Endodermal cell (in vitro differentiated cells): ENCODE measurements around the gene PHC2. TPM values are rescaled to one million over a fixed set of nuclear protein-coding genes. Genes with fewer than 3 reads are reported as not detected.

Experiments
- DNase-seq: peaks from one replicate; pipeline ENCODE4 v3.0.0-alpha.2; 2017
- H3K27ac ChIP-seq: 2 replicates; pipeline ENCODE4 v1.5.1; 2013; ENCODE audit warnings: mild to moderate bottlenecking, low read depth, low read length, moderate library complexity
- H3K27me3 ChIP-seq: 2 replicates; pipeline ENCODE4 v1.6.1; 2013; ENCODE audit warnings: mild to moderate bottlenecking, low read length, moderate library complexity; ENCODE audit not compliant: insufficient read depth, control insufficient read depth, poor library complexity, severe bottlenecking
- H3K36me3 ChIP-seq: 2 replicates; pipeline ENCODE4 v1.7.0; 2013; ENCODE audit warnings: mild to moderate bottlenecking, low read length, moderate library complexity; ENCODE audit not compliant: control insufficient read depth, insufficient read depth
- H3K4me1 ChIP-seq: one replicate; pipeline ENCODE4 v1.7.0; 2013; ENCODE audit warnings: low read length; ENCODE audit not compliant: control insufficient read depth, insufficient read depth
- H3K4me3 ChIP-seq: 2 replicates; pipeline ENCODE4 v1.5.1; 2013; ENCODE audit warnings: mild to moderate bottlenecking, low read length, moderate library complexity
- H3K9ac ChIP-seq: 2 replicates; pipeline ENCODE4 v1.6.1; 2013; ENCODE audit warnings: mild to moderate bottlenecking, low read length, moderate library complexity; ENCODE audit not compliant: poor library complexity, severe bottlenecking; ENCODE audit errors: extremely low read depth
- H3K9me3 ChIP-seq: 2 replicates; pipeline ENCODE4 v1.6.1; 2013; ENCODE audit warnings: mild to moderate bottlenecking, low read length, moderate library complexity; ENCODE audit not compliant: control insufficient read depth
- H3K27ac Mint-ChIP-seq: 2 replicates; pipeline ENCODE4 v1.8.0; 2020; ENCODE audit warnings: mixed read lengths
- H3K27me3 Mint-ChIP-seq: 2 replicates; pipeline ENCODE4 v1.8.0; 2021; ENCODE audit warnings: mild to moderate bottlenecking, mixed read lengths; ENCODE audit not compliant: insufficient read depth
- H3K36me3 Mint-ChIP-seq: 2 replicates; pipeline ENCODE4 v1.8.0; 2020; ENCODE audit warnings: low read depth, mixed read lengths
- H3K4me1 Mint-ChIP-seq: 2 replicates; pipeline ENCODE4 v1.8.0; 2020; ENCODE audit warnings: mixed read lengths
- H3K4me3 Mint-ChIP-seq: 2 replicates; pipeline ENCODE4 v1.8.0; 2020; ENCODE audit warnings: mild to moderate bottlenecking, moderate library complexity, mixed read lengths
- H3K9me3 Mint-ChIP-seq: 2 replicates; pipeline ENCODE4 v1.8.0; 2020; ENCODE audit warnings: mild to moderate bottlenecking, mixed read lengths
- CTCF ChIP-seq: fragments of 200-600 bp; sonication (generic); conservative IDR thresholded peaks from 2 replicates; pipeline ENCODE4 v1.5.0; 2021; ENCODE audit warnings: antibody characterized with exemption, mild to moderate bottlenecking
- WGBS, 2 experiments: methylation state at CpG; one replicate each; pipeline versions ENCODE4 v1.1.5 to v1.1.7; 2013; ENCODE audit warnings: missing lambda C conversion rate in 2 of 2, mixed read lengths in 1 of 2; ENCODE audit not compliant: insufficient coverage in 1 of 2, insufficient read length in 1 of 2; 5-methylcytosine and 5-hydroxymethylcytosine counted together
- total RNA-seq, 2 donors: library from RNA; stranded (reverse); fragmentation: NEBNext Ultra II Directional in 1 of 2; extraction: Animal tissue kit (Norgen Biotek cat#: 25700) in 1 of 2; gene quantifications; 2 replicates in 1 of 2; 3 replicates in 1 of 2; pipeline ENCODE4 v1.2.1, GENCODE V29; 2021

The PHC2 gene
- total RNA-seq, 2 donors from 2014 or later, result 32.1 to 43.9 TPM

- no peaks in the 10 kb centered on the region for H3K9me3 ChIP-seq
- 90 to 100% methylated on average over 1 to 3 of the region's 4 CpGs for WGBS, 2 experiments
- Mint-ChIP-seq H3K36me3 (no peaks in the 10 kb centered on the region), H3K27ac (no peak overlapping the region), H3K9me3 (no peaks in the 10 kb centered on the region), H3K4me1 (no peaks in the 10 kb centered on the region), H3K4me3 (no peak overlapping the region), H3K27me3 (peaks cover 6% of the 10 kb centered on the region)
- H3K27me3 ChIP-seq, result no peaks in the 10 kb centered on the region
- H3K9ac ChIP-seq, result no peak overlapping the region
- DNase-seq, result no peak
- no peaks in the 10 kb centered on the region for H3K36me3 ChIP-seq
- no peak for TF ChIP-seq CTCF
- H3K4me1 ChIP-seq, result no peaks in the 10 kb centered on the region
- H3K27ac ChIP-seq, result no peak overlapping the region
- H3K4me3 ChIP-seq, result no peak overlapping the region
Measured at GRCh38 chr1:33400153-33400911, 30.6 kb downstream of the PHC2 start.

DNA sequence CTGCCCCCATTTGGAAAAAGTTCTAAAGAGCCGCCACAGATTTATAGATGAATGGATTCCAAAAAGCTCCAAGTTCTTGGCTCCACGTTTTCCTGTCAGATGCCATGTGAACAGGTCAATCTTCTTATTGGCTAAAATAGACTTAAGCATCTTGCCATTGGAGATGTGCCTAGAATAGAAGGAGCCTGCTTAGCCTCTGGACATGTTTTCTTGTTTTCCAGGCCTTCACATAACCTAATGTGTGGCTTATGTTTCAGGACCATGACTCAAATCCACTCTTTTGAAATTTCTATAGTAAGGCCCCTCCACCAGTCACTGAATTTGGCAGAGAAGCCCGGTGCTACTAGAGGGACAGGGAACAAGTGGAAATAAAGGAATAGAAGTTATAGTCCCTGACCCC is 31.5 kb downstream of the PHC2 start:
- no peaks in the 10 kb centered on the region for H3K9me3 Mint-ChIP-seq
- 85 to 90% methylated on average over 2 to 3 of the region's 3 CpGs for WGBS, 2 experiments
- no peak overlapping the region for H3K9ac ChIP-seq
- H3K36me3 ChIP-seq, result no peaks in the 10 kb centered on the region
- no peak overlapping the region for H3K4me3 Mint-ChIP-seq
- no peaks in the 10 kb centered on the region for H3K4me1 Mint-ChIP-seq
- no peaks in the 10 kb centered on the region for H3K9me3 ChIP-seq
- no peak overlapping the region for H3K4me3 ChIP-seq
- H3K27me3 Mint-ChIP-seq, result peaks cover 11% of the 10 kb centered on the region
- H3K27me3 ChIP-seq, result peaks cover 5% of the 10 kb centered on the region
- DNase-seq, result no peak
- H3K27ac ChIP-seq, result no peak overlapping the region
- TF ChIP-seq CTCF, result no peak
- no peak overlapping the region for H3K27ac Mint-ChIP-seq
- H3K4me1 ChIP-seq, result no peaks in the 10 kb centered on the region
- no peaks in the 10 kb centered on the region for H3K36me3 Mint-ChIP-seq

DNA sequence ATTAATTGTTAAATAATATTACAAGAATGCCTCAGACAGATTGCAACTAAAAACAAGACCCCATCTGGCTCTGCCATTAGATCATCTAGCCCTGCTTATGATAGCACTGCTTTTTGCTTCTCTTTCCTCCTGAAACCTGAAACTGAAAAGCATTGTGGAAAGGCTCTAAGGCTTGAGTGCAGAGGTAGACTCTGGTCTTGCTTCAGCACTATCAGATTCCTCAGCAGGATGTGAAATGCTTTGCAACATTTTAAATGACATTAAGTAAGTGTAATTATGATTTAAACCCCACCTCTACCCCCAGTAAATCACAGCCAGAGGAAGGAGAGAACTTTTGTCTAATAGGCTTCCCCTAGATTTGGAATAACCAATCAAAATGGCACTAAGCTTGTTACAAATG is 32.9 kb downstream of the PHC2 start:
- no peaks in the 10 kb centered on the region for H3K9me3 Mint-ChIP-seq

More for the DNA sequence above, 32.9 kb downstream of the PHC2 start:
- no peaks in the 10 kb centered on the region for H3K4me1 ChIP-seq
- Mint-ChIP-seq H3K4me1 (peaks cover 4% of the 10 kb centered on the region), H3K36me3 (no peaks in the 10 kb centered on the region), H3K27me3 (peaks cover 24% of the 10 kb centered on the region), H3K4me3 (no peak overlapping the region), H3K27ac (no peak overlapping the region)
- no peaks in the 10 kb centered on the region for H3K36me3 ChIP-seq
- no peak overlapping the region for H3K27ac ChIP-seq
- DNase-seq, result no peak
- no peak for TF ChIP-seq CTCF
- H3K27me3 ChIP-seq, result peaks cover 19% of the 10 kb centered on the region
- no peak overlapping the region for H3K9ac ChIP-seq
- H3K4me3 ChIP-seq, result no peak overlapping the region
- no peaks in the 10 kb centered on the region for H3K9me3 ChIP-seq
